Thyroid gland (tissue), 4 donors: ENCODE measurements around the gene SORD.
"Not testable (repeated sequence)": the region's sequence is repeated elsewhere in the genome, so short reads cannot be mapped to it uniquely, and the experiment has no call there.

Experiments used
- POLR2A ChIP-seq, 2 donors: fragments of 450-650 bp; IDR thresholded peaks; one replicate each; pipeline ENCODE4 v1.6.1; 2017; ENCODE audit warnings: antibody characterized with exemption in 2 of 2, mild to moderate bottlenecking in 2 of 2, moderate library complexity in 1 of 2
- TF ChIP-seq, protein P1 (sequence below), 6 experiments: fragments of 200-600 bp in 3 of 6; fragments of 450-650 bp in 3 of 6; sonication (generic) in 3 of 6; IDR thresholded peaks; one replicate each; pipeline ENCODE4 v1.5.1; 2016 to 2019; ENCODE audit warnings: antibody characterized with exemption in 6 of 6, mild to moderate bottlenecking in 2 of 6, inconsistent platforms in 1 of 6, moderate library complexity in 1 of 6

DNA sequence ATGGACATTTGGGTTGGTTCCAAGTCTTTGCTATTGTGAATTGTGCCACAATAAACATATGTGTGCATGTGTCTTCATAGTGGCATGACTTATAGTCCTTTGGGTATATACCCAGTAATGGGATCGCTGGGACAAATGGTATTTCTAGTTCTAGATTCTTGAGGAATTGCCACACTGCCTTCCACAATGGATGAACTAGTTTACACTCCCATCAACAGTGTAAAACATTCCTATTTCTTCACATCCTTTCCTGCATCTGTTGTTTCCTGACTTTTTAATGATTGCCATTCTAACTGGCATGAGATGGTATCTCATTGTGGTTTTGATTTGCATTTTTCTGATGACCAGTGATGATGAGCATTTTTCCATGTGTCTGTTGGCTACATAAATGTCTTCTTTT, 7.9 kb upstream of the SORD start:
- not testable (repeated sequence) for TF ChIP-seq POLR2A (IDR thresholded peaks at IDR 0.05)
- TF ChIP-seq, protein P1, sequence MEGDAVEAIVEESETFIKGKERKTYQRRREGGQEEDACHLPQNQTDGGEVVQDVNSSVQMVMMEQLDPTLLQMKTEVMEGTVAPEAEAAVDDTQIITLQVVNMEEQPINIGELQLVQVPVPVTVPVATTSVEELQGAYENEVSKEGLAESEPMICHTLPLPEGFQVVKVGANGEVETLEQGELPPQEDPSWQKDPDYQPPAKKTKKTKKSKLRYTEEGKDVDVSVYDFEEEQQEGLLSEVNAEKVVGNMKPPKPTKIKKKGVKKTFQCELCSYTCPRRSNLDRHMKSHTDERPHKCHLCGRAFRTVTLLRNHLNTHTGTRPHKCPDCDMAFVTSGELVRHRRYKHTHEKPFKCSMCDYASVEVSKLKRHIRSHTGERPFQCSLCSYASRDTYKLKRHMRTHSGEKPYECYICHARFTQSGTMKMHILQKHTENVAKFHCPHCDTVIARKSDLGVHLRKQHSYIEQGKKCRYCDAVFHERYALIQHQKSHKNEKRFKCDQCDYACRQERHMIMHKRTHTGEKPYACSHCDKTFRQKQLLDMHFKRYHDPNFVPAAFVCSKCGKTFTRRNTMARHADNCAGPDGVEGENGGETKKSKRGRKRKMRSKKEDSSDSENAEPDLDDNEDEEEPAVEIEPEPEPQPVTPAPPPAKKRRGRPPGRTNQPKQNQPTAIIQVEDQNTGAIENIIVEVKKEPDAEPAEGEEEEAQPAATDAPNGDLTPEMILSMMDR (IDR thresholded peaks at IDR 0.05): not testable (repeated sequence)
